Mesothelial cell of epicardium (in vitro differentiated cells): ENCODE results near the gene KRT38. TPM values are rescaled to one million over a fixed set of nuclear protein-coding genes. Genes with fewer than 3 reads are reported as not detected.

ENCODE experiments used
- DNase-seq, 2 experiments: peaks; one replicate each; pipeline ENCODE4 v3.0.0; 2021; ENCODE audit warnings: low spot score in 2 of 2; ENCODE audit not compliant: unreplicated experiment in 2 of 2
- H3K27ac Mint-ChIP-seq: 2 replicates; pipeline ENCODE4 v1.8.0; 2021; ENCODE audit warnings: mixed read lengths
- H3K27me3 Mint-ChIP-seq: 2 replicates; pipeline ENCODE4 v1.8.0; 2021; ENCODE audit warnings: low read depth, mixed read lengths
- H3K36me3 Mint-ChIP-seq: 2 replicates; pipeline ENCODE4 v1.8.0; 2021; ENCODE audit warnings: mixed read lengths
- H3K4me1 Mint-ChIP-seq: 2 replicates; pipeline ENCODE4 v1.8.0; 2021; ENCODE audit warnings: mixed read lengths
- H3K4me3 Mint-ChIP-seq: 2 replicates; pipeline ENCODE4 v1.8.0; 2021; ENCODE audit warnings: mild to moderate bottlenecking, moderate library complexity, mixed read lengths
- H3K9me3 Mint-ChIP-seq: 2 replicates; pipeline ENCODE4 v1.8.0; 2021; ENCODE audit warnings: mixed read lengths
- total RNA-seq: library from RNA; stranded (reverse); gene quantifications from 3 replicates; pipeline ENCODE4 v1.2.1, GENCODE V29; 2021
- TF ChIP-seq, protein P1 (sequence below): fragments of 200-600 bp; sonication (generic); IDR thresholded peaks from one replicate; pipeline ENCODE4 v1.5.0; 2021; ENCODE audit warnings: antibody characterized with exemption; ENCODE audit not compliant: unreplicated experiment

Gene KRT38
- total RNA-seq, 1 donor from 2014 or later: not detected

DNA sequence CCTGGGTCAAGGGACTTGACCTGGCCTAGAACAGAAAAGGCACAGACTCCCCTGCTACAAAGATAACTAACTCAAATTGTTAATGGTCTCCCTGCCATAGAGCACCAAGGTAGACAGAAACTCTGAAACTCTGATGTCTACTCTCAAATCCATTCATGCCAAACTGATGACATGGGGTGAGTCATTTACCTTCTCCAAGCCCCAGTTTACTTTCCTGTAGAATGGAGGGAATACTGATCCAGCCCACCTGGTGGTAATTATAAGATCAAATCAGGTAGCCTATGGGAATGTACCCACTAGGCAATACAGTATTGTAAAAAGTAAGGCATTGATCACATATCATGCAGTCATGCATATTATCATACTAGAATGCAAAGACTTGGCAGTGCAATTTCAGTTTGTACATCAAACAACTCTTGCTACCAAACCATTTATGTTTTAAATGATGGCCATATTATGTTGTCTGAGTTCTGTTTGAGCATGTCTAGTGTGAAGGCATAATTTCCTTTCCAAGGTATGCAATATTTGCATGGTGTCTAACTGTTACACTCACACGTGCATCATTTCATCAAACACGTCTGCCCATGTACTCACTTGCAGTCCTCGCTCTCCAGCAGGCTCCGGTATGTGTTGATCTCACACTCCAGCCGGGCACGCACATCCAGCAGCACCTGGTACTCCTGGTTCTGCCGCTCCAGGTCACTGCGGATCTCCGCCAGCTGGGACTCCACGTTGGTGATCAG is 46.4 kb downstream of the KRT38 start:
- H3K4me3 Mint-ChIP-seq: no peak overlapping the region
- H3K36me3 Mint-ChIP-seq: no peaks in the 10 kb centered on the region
- TF ChIP-seq, protein P1, sequence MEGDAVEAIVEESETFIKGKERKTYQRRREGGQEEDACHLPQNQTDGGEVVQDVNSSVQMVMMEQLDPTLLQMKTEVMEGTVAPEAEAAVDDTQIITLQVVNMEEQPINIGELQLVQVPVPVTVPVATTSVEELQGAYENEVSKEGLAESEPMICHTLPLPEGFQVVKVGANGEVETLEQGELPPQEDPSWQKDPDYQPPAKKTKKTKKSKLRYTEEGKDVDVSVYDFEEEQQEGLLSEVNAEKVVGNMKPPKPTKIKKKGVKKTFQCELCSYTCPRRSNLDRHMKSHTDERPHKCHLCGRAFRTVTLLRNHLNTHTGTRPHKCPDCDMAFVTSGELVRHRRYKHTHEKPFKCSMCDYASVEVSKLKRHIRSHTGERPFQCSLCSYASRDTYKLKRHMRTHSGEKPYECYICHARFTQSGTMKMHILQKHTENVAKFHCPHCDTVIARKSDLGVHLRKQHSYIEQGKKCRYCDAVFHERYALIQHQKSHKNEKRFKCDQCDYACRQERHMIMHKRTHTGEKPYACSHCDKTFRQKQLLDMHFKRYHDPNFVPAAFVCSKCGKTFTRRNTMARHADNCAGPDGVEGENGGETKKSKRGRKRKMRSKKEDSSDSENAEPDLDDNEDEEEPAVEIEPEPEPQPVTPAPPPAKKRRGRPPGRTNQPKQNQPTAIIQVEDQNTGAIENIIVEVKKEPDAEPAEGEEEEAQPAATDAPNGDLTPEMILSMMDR: no peak
- H3K9me3 Mint-ChIP-seq: no peaks in the 10 kb centered on the region
- H3K27me3 Mint-ChIP-seq: no peaks in the 10 kb centered on the region
- H3K27ac Mint-ChIP-seq: no peak overlapping the region
- DNase-seq: no peak
- peaks cover 31% of the 10 kb centered on the region for H3K4me1 Mint-ChIP-seq

DNA sequence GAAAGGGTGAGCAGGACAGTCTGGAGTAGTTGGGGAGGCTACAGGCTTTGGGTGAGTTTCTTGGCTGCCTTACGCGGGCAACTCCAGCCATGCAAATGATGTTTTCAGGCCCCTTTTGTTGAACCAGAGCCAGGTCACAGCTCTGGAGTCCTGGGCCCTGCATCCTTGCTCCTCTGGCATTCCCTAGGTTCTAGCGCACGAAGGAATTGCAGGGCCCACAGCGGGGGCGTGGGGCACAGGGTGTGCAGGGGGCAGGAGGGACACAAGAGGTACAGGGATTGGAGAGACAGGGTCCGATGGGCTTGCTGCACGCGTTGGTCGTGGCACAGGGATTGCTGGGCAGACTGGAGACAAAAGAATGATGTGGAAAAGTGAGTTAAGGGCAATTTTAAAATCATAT is 47.0 kb downstream of the KRT38 start:
- DNase-seq: no peak
- Mint-ChIP-seq H3K4me3 (no peak overlapping the region), H3K27ac (no peak overlapping the region), H3K27me3 (no peaks in the 10 kb centered on the region), H3K36me3 (no peaks in the 10 kb centered on the region), H3K9me3 (no peaks in the 10 kb centered on the region), H3K4me1 (peaks cover 28% of the 10 kb centered on the region)
- TF ChIP-seq, protein P1: no peak

- Mint-ChIP-seq H3K36me3 (no peaks in the 10 kb centered on the region), H3K4me1 (peaks cover 28% of the 10 kb centered on the region), H3K27me3 (no peaks in the 10 kb centered on the region), H3K27ac (no peak overlapping the region), H3K9me3 (no peaks in the 10 kb centered on the region), H3K4me3 (no peak overlapping the region)
- TF ChIP-seq, protein P1: no peak
- no peak for DNase-seq
Observed at GRCh38 chr17:41393294-41393693, 47.5 kb downstream of the KRT38 start.

GRCh38 chr17:41392278-41392677 is 48.5 kb downstream of the KRT38 start:
- H3K27ac Mint-ChIP-seq: no peak overlapping the region
- peaks cover 28% of the 10 kb centered on the region for H3K4me1 Mint-ChIP-seq
- no peaks in the 10 kb centered on the region for H3K27me3 Mint-ChIP-seq
- DNase-seq: no peak
- H3K9me3 Mint-ChIP-seq: no peaks in the 10 kb centered on the region
- TF ChIP-seq, protein P1: no peak
- peaks cover 2% of the 10 kb centered on the region for H3K36me3 Mint-ChIP-seq
- no peak overlapping the region for H3K4me3 Mint-ChIP-seq

- peaks cover 5% of the 10 kb centered on the region for H3K36me3 Mint-ChIP-seq
- TF ChIP-seq, protein P1: no peak
- peaks cover 25% of the 10 kb centered on the region for H3K4me1 Mint-ChIP-seq
- no peak overlapping the region for H3K4me3 Mint-ChIP-seq
- peaks cover 3% of the 10 kb centered on the region for H3K9me3 Mint-ChIP-seq
- no peaks in the 10 kb centered on the region for H3K27me3 Mint-ChIP-seq
- no peak overlapping the region for H3K27ac Mint-ChIP-seq
- no peak for DNase-seq
Observed at GRCh38 chr17:41391535-41391934, 49.2 kb downstream of the KRT38 start.
